Stimulated activated CD8-positive, alpha-beta memory T cell treated with anti-CD3 and anti-CD28 coated beads, Interleukin-4, amount 100 ng/mL, for 48 hours (primary cell): ENCODE results near the gene RIPOR1.
A peak's percentile ranks its signal among the peaks of the same experiment; 100 is the strongest.

Source experiments
- DNase-seq: peaks from one replicate; pipeline ENCODE4 v3.0.0-alpha.2; 2020

RIPOR1 gene

GRCh38 chr16:67540756-67541155 lies 12.1 kb downstream of the RIPOR1 start:
- no peak for DNase-seq

- no peak for DNase-seq
Measured at GRCh38 chr16:67541391-67542263, 13.0 kb downstream of the RIPOR1 start.

- DNase-seq = peak; percentile 84
Measured at GRCh38 chr16:67542464-67542863, 13.8 kb downstream of the RIPOR1 start.

- no peak for DNase-seq
Measured at GRCh38 chr16:67543036-67543435, 14.4 kb downstream of the RIPOR1 start.

GRCh38 chr16:67543582-67543981 lies 15.0 kb downstream of the RIPOR1 start:
- no peak for DNase-seq

- no peak for DNase-seq
Measured at GRCh38 chr16:67544329-67544841, 15.8 kb downstream of the RIPOR1 start.

GRCh38 chr16:67544844-67545664 lies 16.4 kb downstream of the RIPOR1 start:
- DNase-seq = no peak

- DNase-seq = no peak
Measured at GRCh38 chr16:67545665-67546024, 17.0 kb downstream of the RIPOR1 start.

- DNase-seq = no peak
Measured at GRCh38 chr16:67546091-67546501, 17.5 kb downstream of the RIPOR1 start.

GRCh38 chr16:67546761-67547422 lies 18.3 kb downstream of the RIPOR1 start:
- DNase-seq = peak; percentile 85

GRCh38 chr16:67547423-67548264 lies 19.0 kb downstream of the RIPOR1 start:
- no peak for DNase-seq

GRCh38 chr16:67548265-67549126 lies 19.9 kb downstream of the RIPOR1 start:
- no peak for DNase-seq

GRCh38 chr16:67549240-67549639 lies 20.6 kb downstream of the RIPOR1 start:
- DNase-seq = no peak

- no peak for DNase-seq
Measured at GRCh38 chr16:67549936-67550335, 21.3 kb downstream of the RIPOR1 start.

- DNase-seq = no peak
Measured at GRCh38 chr16:67551091-67551490, 22.5 kb downstream of the RIPOR1 start.

- DNase-seq = no peak
Measured at GRCh38 chr16:67551972-67552371, 23.3 kb downstream of the RIPOR1 start.

GRCh38 chr16:67552476-67552875 lies 23.8 kb downstream of the RIPOR1 start:
- DNase-seq = no peak

- no peak for DNase-seq
Measured at GRCh38 chr16:67555795-67556212, 27.2 kb downstream of the RIPOR1 start.

- DNase-seq = no peak
Measured at GRCh38 chr16:67558859-67559258, 30.2 kb downstream of the RIPOR1 start.

GRCh38 chr16:67560827-67561342 lies 32.3 kb downstream of the RIPOR1 start:
- DNase-seq = no peak

- DNase-seq = peak; percentile 47
Measured at GRCh38 chr16:67561501-67561823, 32.8 kb downstream of the RIPOR1 start.
